MCF 10A (cell line): ENCODE results near the gene IL17REL. TPM values are rescaled to one million over a fixed set of nuclear protein-coding genes. Genes with fewer than 3 reads are reported as not detected.

Source experiments
- BruUV-seq: library from RNA; stranded (reverse); fragments of 400-500 nt; replicated peaks from 2 replicates; lab custom pipeline; 2021; lab: Mats Ljungman, UMichigan
- CTCF ChIA-PET: fragments of 300-600 bp; sonication (Branson Sonifier 250); formaldehyde crosslinking; extraction: SDS; loops from one replicate; lab custom pipeline; 2021; ENCODE audit warnings: antibody characterized with exemption, inconsistent platforms; lab: Yijun Ruan, JAX
- POLR2A ChIA-PET: fragments of 300-600, 350-650 bp; sonication (Branson Sonifier 250); formaldehyde crosslinking; extraction: SDS; loops from one replicate; lab custom pipeline; 2020; ENCODE audit warnings: antibody characterized with exemption, inconsistent platforms; lab: Yijun Ruan, JAX
- DNase-seq: peaks from one replicate; pipeline ENCODE4 v3.0.0-alpha.2; 2018; ENCODE audit not compliant: unreplicated experiment
- H3K27ac Mint-ChIP-seq: one replicate; pipeline ENCODE4 v1.8.0; 2022; ENCODE audit warnings: mild to moderate bottlenecking, low read depth, mixed read lengths; ENCODE audit not compliant: unreplicated experiment
- H3K27me3 Mint-ChIP-seq: one replicate; pipeline ENCODE4 v1.8.0; 2022; ENCODE audit warnings: mixed read lengths; ENCODE audit not compliant: insufficient read depth, unreplicated experiment
- H3K36me3 Mint-ChIP-seq: one replicate; pipeline ENCODE4 v1.8.0; 2022; ENCODE audit warnings: mild to moderate bottlenecking, moderate library complexity, mixed read lengths; ENCODE audit not compliant: insufficient read depth, unreplicated experiment
- H3K4me1 Mint-ChIP-seq: one replicate; pipeline ENCODE4 v1.8.0; 2022; ENCODE audit warnings: mixed read lengths; ENCODE audit not compliant: insufficient read depth, unreplicated experiment
- H3K4me3 Mint-ChIP-seq: one replicate; pipeline ENCODE4 v1.8.0; 2022; ENCODE audit warnings: mild to moderate bottlenecking, moderate library complexity, mixed read lengths; ENCODE audit not compliant: unreplicated experiment
- H3K9me3 Mint-ChIP-seq: one replicate; pipeline ENCODE4 v1.8.0; 2022; ENCODE audit warnings: mixed read lengths; ENCODE audit not compliant: unreplicated experiment
- CTCF ChIP-seq: fragments of 200-600 bp; IDR thresholded peaks from one replicate; pipeline ENCODE4 v1.8.0; 2022; ENCODE audit warnings: antibody characterized with exemption, mild to moderate bottlenecking; ENCODE audit not compliant: unreplicated experiment
- intact Hi-C: fragments of 100-400 bp; cut with micrococcal nuclease; formaldehyde crosslinking; loops from 2 replicates; pipeline ENCODE4 v1.14.1; 2022
- total RNA-seq: library from RNA; stranded (reverse); gene quantifications from 2 replicates; pipeline ENCODE4 v1.2.3, GENCODE V29; 2022

Gene IL17REL
- total RNA-seq, 1 experiment from 2014 or later: not detected

DNA sequence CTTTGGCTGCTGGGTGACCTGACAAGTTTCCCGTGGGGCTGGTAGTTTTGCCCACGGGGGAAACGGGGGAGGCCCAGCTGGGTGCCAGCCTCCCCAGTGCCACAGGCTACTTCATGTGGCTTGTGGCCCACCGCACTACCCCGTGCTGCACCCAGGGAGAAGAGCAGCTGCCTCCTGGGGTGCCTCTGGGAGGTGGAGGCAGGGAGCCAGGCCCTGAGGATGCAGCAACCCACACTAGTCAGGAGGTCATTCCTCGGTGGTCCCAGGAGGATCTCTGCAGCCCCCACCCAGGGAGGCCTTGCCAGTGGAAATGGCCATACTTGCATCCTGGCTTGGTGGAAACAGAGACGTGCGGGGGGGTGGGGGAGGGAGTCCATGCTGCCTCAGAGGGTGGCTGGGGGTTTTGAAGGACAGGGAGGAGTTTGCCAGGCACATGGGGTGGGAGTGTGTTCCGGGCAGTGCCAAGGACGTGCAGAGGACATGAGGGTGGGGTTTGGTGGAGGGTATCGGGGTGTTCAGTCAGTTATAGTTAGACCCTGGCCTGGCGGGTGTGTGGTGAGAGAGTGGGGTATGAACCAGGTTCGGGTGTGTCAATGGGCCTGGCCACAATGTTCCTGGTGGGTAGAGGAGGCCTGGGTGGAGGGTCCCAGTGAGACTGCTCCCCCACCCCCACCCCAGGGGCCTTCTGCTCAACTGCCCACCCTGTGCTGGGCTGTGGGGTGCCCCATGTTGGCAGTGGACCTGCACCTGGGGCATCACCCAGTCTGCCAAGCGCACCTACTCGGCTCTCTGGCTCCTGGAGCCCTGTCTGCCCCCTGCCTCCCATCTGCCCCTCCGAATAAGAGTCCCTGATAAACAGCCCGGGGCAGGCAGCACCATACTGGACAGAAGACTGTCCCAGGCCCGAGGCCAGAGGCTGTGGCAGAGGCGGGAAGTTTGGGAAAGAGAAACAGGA is 48.2 kb downstream of the IL17REL start:
- Mint-ChIP-seq H3K27ac (peak overlapping the region; percentile 27), H3K4me3 (peak overlapping the region; percentile 90), H3K4me1 (peaks cover 5% of the 10 kb centered on the region), H3K36me3 (peaks cover 55% of the 10 kb centered on the region), H3K9me3 (no peaks in the 10 kb centered on the region), H3K27me3 (no peaks in the 10 kb centered on the region)
- POLR2A ChIA-PET: interaction anchor here (0.6 to 6.1 kb wide), 3 partner anchors 13 to 63 kb away, joined by 4 to 73 read pairs (median 65); no protein-coding TSS in a partner anchor
- BruUV-seq: no TSS peak
- CTCF ChIA-PET: interaction anchor here (1.0 kb wide), 1 partner anchor 63 kb away, joined by 3 read pairs; no protein-coding TSS in a partner anchor
- intact Hi-C loops: no loop called here
- no peak for DNase-seq
- TF ChIP-seq CTCF: no peak

DNA sequence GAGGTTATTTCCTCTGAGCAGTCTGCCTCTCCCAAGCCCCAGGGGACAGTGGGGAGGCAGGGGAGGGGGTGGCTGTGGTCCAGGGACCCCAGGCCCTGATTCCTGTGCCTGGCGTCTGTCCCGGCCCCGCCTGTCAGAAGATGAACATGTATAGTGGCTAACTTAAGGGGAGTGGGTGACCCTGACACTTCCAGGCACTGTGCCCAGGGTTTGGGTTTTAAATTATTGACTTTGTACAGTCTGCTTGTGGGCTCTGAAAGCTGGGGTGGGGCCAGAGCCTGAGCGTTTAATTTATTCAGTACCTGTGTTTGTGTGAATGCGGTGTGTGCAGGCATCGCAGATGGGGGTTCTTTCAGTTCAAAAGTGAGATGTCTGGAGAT is 48.9 kb downstream of the IL17REL start:
- Mint-ChIP-seq H3K4me1 (peaks cover 5% of the 10 kb centered on the region), H3K36me3 (peaks cover 55% of the 10 kb centered on the region), H3K27ac (peak overlapping the region; percentile 27), H3K4me3 (peak overlapping the region; percentile 90), H3K9me3 (no peaks in the 10 kb centered on the region), H3K27me3 (no peaks in the 10 kb centered on the region)
- TF ChIP-seq CTCF: no peak
- DNase-seq: no peak
- intact Hi-C loops: no loop called here
- CTCF ChIA-PET: interaction anchor here (1.0 to 1.9 kb wide), 2 partner anchors 33 to 64 kb away, joined by 3 to 12 read pairs; no protein-coding TSS in a partner anchor
- TSS peak; percentile 58 for BruUV-seq
- POLR2A ChIA-PET: interaction anchor here (0.6 to 6.1 kb wide), 4 partner anchors 12 to 64 kb away, joined by 4 to 73 read pairs (median 60); no protein-coding TSS in a partner anchor

GRCh38 chr22:49962751-49963646 is 49.6 kb downstream of the IL17REL start:
- Mint-ChIP-seq H3K9me3 (no peaks in the 10 kb centered on the region), H3K4me3 (peak overlapping the region; percentile 90), H3K36me3 (peaks cover 55% of the 10 kb centered on the region), H3K27me3 (no peaks in the 10 kb centered on the region), H3K4me1 (peaks cover 8% of the 10 kb centered on the region), H3K27ac (peak overlapping the region; percentile 27)
- no peak for DNase-seq
- POLR2A ChIA-PET: interaction anchor here (0.9 to 6.1 kb wide), 8 partner anchors 8 to 69 kb away, joined by 3 to 73 read pairs (median 19); no protein-coding TSS in a partner anchor
- TF ChIP-seq CTCF: no peak
- intact Hi-C loops: loop anchor here (1.0 kb wide), 1 partner anchor 32 kb away; no protein-coding TSS in a partner anchor
- no TSS peak for BruUV-seq
- CTCF ChIA-PET: interaction anchor here (0.9 to 1.9 kb wide), 3 partner anchors 32 to 67 kb away, joined by 6 to 12 read pairs (median 6); no protein-coding TSS in a partner anchor
